Activated CD8-positive, alpha-beta memory T cell treated with anti-CD3 and anti-CD28 coated beads, Interleukin-2, amount 10 ng/mL, durations not matched to agents 7 days and 5 days (primary cell): ENCODE measurements around the gene MYZAP. TPM values are rescaled to one million over a fixed set of nuclear protein-coding genes. Genes with fewer than 3 reads are reported as not detected.

Experiments
- ATAC-seq: fragments of 150-1000 bp; cut with Tn5 transposase; one replicate; pipeline ENCODE4 v1.10.0; 2021; ENCODE audit warnings: moderate library complexity
- CTCF ChIA-PET: fragments of 350-600 bp; sonication (Branson Sonifier 250); formaldehyde crosslinking; loops from one replicate; lab custom pipeline; 2021; ENCODE audit warnings: antibody characterized with exemption; lab: Charles Lee
- DNase-seq: peaks from one replicate; pipeline ENCODE4 v3.0.0-alpha.2; 2020
- H3K27ac Mint-ChIP-seq: one replicate; pipeline ENCODE4 v1.8.0; 2021; ENCODE audit warnings: mild to moderate bottlenecking, mixed read lengths
- H3K27me3 Mint-ChIP-seq: one replicate; pipeline ENCODE4 v1.8.0; 2021; ENCODE audit warnings: mixed read lengths
- H3K36me3 Mint-ChIP-seq: one replicate; pipeline ENCODE4 v1.8.0; 2021; ENCODE audit warnings: mild to moderate bottlenecking, mixed read lengths
- H3K4me1 Mint-ChIP-seq: one replicate; pipeline ENCODE4 v1.8.0; 2021; ENCODE audit warnings: mixed read lengths
- H3K4me3 Mint-ChIP-seq: one replicate; pipeline ENCODE4 v1.8.0; 2021; ENCODE audit warnings: mild to moderate bottlenecking, moderate library complexity, mixed read lengths
- H3K9me3 Mint-ChIP-seq: one replicate; pipeline ENCODE4 v1.8.0; 2022; ENCODE audit warnings: low read depth, mixed read lengths
- total RNA-seq, 2 experiments: library from RNA; stranded (reverse); gene quantifications; one replicate each; pipeline ENCODE4 v1.2.3, GENCODE V29; 2021

MYZAP gene
- total RNA-seq, 2 experiments from 2014 or later, result not detected

DNA sequence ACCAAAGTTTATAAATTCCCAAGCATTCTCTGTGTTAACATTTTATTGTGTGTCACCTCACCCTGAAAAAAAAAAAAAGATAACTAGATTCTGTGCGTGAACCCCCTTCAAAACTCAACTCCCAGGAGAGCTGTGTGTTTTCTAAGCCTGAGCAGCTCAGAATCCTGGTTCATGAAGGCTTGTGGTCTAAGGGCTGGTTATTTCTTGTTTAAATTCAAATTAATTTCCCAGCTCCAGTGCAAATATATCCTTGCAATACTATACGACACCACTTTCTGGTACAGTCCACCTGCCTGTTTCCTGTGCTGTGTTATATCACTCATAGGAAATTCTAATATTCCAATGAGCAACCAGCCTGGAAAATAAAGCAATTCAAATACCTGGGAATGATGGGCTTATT lies 23.4 kb upstream of the MYZAP start:
- no peak overlapping the region for H3K27ac Mint-ChIP-seq
- no peaks in the 10 kb centered on the region for H3K9me3 Mint-ChIP-seq
- peaks cover 50% of the 10 kb centered on the region for H3K27me3 Mint-ChIP-seq
- no peaks in the 10 kb centered on the region for H3K36me3 Mint-ChIP-seq
- DNase-seq (no peak), ATAC-seq (no peak)
- H3K4me1 Mint-ChIP-seq, result peaks cover 16% of the 10 kb centered on the region
- H3K4me3 Mint-ChIP-seq, result no peak overlapping the region
- CTCF ChIA-PET, result no interaction called here

DNA sequence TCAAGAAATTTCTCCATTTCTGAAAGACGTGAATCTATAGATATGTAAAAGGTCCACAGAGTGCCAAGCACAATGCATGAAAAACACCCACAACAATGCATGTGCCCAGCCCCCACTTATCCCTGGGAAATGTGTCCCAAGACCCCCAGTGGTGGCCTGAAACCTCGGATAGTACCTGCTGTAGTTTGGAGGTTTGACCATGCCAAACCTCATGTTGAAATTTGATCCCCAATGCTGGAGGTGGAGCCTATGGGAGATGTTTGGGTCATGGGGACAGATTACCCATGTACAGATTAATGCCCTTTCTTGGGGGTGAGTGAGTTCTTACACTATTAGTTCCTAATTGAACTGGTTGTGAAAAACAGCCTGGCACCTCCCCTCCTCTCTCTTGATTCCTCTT lies 21.4 kb upstream of the MYZAP start:
- H3K36me3 Mint-ChIP-seq, result no peaks in the 10 kb centered on the region
- peaks cover 45% of the 10 kb centered on the region for H3K27me3 Mint-ChIP-seq
- ATAC-seq (no peak), DNase-seq (no peak)
- H3K4me3 Mint-ChIP-seq, result no peak overlapping the region
- H3K27ac Mint-ChIP-seq, result no peak overlapping the region
- H3K9me3 Mint-ChIP-seq, result no peaks in the 10 kb centered on the region
- H3K4me1 Mint-ChIP-seq, result peaks cover 7% of the 10 kb centered on the region
- CTCF ChIA-PET, result no interaction called here

DNA sequence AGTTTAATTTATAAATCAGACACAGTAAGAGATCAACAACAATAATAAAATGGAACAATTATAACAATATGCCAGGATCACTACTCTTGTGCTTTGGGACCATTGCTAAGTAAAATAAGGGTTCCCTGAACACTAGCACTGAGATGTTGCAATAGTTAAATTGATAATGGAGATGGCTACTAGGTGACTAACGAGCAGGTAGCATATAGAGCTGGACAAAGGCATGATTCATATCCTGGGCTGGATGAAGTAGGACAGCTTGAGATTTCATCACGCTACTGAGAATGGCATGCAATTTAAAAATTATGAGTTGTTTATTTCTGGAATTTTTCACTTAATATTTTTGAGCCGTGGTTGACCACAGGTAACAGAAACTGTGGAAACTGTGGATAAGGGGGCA lies 20.7 kb upstream of the MYZAP start:
- CTCF ChIA-PET, result interaction anchor here (1.0 to 1.7 kb wide), 3 partner anchors 11 to 161 kb away, joined by 3 to 9 read pairs (median 3); no protein-coding TSS in a partner anchor
- ATAC-seq (no peak), DNase-seq (no peak)
- H3K27me3 Mint-ChIP-seq, result peaks cover 40% of the 10 kb centered on the region
- no peak overlapping the region for H3K27ac Mint-ChIP-seq
- peaks cover 2% of the 10 kb centered on the region for H3K4me1 Mint-ChIP-seq
- H3K9me3 Mint-ChIP-seq, result no peaks in the 10 kb centered on the region
- H3K36me3 Mint-ChIP-seq, result no peaks in the 10 kb centered on the region
- no peak overlapping the region for H3K4me3 Mint-ChIP-seq

DNA sequence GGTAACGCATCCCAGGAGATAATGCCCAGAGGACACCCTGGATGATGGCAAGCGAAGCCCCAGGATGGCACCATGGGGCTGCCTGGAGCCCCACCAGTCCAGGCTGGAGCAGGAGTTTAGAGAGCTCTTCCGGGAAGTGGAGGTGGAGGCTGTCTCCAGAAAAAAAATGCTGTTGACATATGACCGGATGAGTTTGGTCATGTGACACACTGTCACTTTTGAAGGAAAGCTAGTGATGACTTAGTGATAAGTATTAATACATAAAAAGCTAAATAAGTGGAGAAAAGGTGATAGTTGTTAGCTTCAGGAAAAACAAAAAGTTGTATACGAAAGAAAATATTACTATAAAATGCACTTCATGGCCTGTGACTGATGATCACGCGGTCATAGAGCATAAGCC lies 20.0 kb upstream of the MYZAP start:
- Mint-ChIP-seq H3K4me3 (no peak overlapping the region), H3K27me3 (peaks cover 34% of the 10 kb centered on the region), H3K36me3 (no peaks in the 10 kb centered on the region), H3K4me1 (no peaks in the 10 kb centered on the region), H3K9me3 (no peaks in the 10 kb centered on the region), H3K27ac (no peak overlapping the region)
- no peak for DNase-seq
- ATAC-seq, result no peak
- CTCF ChIA-PET, result interaction anchor here (1.5 to 1.7 kb wide), 2 partner anchors 12 to 29 kb away, joined by 3 to 9 read pairs; no protein-coding TSS in a partner anchor

DNA sequence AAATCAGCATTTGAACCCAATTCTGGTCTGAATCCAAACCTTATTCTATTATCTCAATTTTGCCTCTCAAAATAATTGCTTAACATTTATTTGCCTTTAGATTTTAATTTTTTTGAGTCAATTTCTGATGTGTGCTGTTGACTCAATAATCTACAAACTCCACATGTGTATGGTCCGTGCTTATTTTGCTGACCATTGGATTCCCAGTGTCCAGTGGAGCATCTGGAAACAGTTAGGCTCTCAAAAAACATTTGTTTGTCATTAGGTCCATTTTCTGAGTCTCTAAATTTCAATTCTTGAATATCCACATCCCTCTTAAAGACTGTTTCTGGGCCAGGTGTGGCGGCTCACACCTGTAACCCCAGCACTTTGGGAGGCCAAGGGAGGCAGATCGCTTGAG lies 19.2 kb upstream of the MYZAP start:
- no peak for ATAC-seq
- CTCF ChIA-PET, result interaction anchor here (1.5 to 1.7 kb wide), 2 partner anchors 12 to 30 kb away, joined by 3 to 9 read pairs; no protein-coding TSS in a partner anchor
- Mint-ChIP-seq H3K4me3 (no peak overlapping the region), H3K9me3 (no peaks in the 10 kb centered on the region), H3K27me3 (peaks cover 32% of the 10 kb centered on the region), H3K4me1 (no peaks in the 10 kb centered on the region), H3K27ac (no peak overlapping the region), H3K36me3 (no peaks in the 10 kb centered on the region)
- no peak for DNase-seq

DNA sequence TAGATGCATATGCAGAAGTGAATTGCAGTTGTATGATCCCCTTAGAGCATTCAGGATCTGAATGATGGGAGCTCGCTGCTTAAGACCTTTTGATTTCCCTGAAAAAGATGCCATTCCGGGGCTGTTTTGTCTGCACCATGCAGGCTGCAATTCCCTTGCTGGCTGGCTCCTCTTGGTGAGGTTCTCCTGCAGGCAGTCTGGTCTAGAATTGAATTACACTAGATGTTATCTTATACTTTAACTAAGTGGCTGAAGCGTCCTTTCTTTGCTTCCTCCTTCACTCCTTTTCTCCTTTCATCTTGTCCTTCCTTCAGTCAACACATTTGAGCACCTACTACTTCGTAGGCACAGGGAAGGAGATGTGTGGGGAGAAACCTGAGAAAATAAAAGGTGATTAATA lies 18.6 kb upstream of the MYZAP start:
- DNase-seq (no peak), ATAC-seq (no peak)
- CTCF ChIA-PET, result no interaction called here
- Mint-ChIP-seq H3K27ac (no peak overlapping the region), H3K4me3 (no peak overlapping the region), H3K27me3 (peaks cover 34% of the 10 kb centered on the region), H3K4me1 (no peaks in the 10 kb centered on the region), H3K9me3 (no peaks in the 10 kb centered on the region), H3K36me3 (no peaks in the 10 kb centered on the region)

DNA sequence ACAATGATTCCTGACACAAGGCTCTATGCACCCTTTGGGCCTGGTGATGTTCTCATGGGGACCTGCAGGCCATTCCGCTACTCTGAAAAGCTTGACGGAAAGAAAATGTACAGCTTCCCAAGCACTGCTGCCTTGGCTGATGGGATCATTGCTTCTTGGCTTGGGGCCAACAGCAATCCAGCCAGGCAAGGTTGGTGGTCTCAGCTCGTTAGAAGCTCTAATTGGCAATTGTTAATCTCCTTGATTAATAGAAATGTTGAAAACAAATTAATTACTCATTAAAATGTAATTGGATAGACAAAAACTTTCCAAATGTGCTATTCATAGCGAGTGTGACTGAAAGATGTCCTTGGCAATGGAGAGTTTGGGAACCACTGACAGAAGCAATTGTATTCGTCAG lies 16.3 kb upstream of the MYZAP start:
- ATAC-seq, result no peak
- Mint-ChIP-seq H3K4me1 (no peaks in the 10 kb centered on the region), H3K4me3 (no peak overlapping the region), H3K27ac (no peak overlapping the region), H3K9me3 (no peaks in the 10 kb centered on the region), H3K27me3 (peaks cover 33% of the 10 kb centered on the region), H3K36me3 (no peaks in the 10 kb centered on the region)
- CTCF ChIA-PET, result interaction anchor here (1.5 kb wide), 1 partner anchor 16 kb away, joined by 5 read pairs; no protein-coding TSS in a partner anchor
- DNase-seq, result no peak

DNA sequence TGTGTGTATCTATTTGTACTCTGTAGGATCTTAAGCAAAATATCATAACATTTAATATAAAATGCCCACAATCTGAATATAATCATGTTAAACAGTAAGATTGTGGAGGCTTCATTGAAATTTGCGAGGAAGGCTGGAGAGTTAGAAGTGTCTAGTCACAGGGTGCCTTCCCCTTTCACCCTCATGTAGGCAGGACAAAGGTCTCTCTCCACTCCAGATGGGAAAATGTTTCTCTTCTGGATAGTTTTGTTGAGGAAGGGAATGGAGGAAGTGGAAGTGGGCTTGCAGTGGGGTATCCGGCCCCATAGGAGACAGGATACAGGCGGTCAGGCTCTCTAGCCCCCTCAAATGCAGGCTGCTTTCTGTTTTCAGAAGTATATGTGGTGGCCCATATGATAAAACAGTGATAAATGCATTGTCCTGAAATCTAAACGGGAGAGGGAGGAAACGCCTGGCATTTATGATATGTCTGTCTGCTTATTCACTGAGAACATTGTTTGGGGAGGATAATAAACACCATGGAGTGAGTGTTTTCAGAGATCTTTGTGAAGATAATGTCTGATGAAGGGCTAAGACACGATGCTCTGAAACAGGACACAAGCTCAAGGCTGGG lies 13.3 kb upstream of the MYZAP start:
- ATAC-seq (no peak), DNase-seq (no peak)
- CTCF ChIA-PET, result no interaction called here

DNA sequence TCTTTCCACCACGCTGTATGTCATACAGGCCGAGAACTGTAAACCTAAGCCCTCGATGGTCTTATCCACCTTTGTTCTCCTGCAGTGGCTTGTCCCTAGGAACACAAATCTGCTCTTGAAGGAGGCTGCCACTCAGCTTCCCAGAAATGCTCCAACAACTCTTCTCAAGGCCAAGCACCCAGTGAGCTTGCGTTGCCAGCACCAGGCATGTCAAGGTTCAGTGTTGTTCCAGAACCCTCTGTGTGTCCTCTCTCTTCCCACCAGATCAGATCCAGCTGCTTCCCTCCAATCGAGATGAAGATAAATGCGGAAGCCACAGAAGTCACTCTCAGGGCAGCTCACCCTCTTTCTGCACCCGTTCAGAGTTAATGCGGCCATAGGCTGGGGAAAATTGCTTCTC lies 11.3 kb upstream of the MYZAP start:
- Mint-ChIP-seq H3K4me1 (no peaks in the 10 kb centered on the region), H3K27ac (no peak overlapping the region), H3K9me3 (peaks cover 14% of the 10 kb centered on the region), H3K36me3 (peaks cover 2% of the 10 kb centered on the region), H3K4me3 (no peak overlapping the region), H3K27me3 (peaks cover 39% of the 10 kb centered on the region)
- DNase-seq (no peak), ATAC-seq (no peak)
- CTCF ChIA-PET, result no interaction called here

More for the DNA sequence above, 13.3 kb upstream of the MYZAP start:
- Mint-ChIP-seq H3K9me3 (peaks cover 12% of the 10 kb centered on the region), H3K27me3 (peaks cover 34% of the 10 kb centered on the region), H3K4me1 (no peaks in the 10 kb centered on the region), H3K27ac (no peak overlapping the region), H3K36me3 (peaks cover under 1% of the 10 kb centered on the region), H3K4me3 (no peak overlapping the region)

DNA sequence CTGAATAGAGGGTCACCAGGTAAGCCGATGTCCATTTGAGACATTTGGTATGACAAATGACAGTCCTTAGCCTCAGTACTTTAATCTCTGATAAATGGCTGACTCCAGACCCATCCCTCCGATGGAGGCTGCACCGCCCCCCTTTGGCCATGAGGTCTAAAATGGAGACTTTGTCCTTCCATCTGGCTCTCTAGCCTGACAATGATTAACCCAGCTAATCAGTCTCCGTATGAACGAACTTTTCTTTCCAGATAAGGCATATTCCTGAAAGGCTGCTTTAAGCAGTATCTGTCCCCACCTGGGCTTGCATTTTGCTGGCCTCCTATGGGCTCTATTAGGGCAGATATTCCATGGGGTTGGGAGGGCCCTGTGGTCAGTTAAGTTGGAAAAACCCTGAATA lies 10.8 kb upstream of the MYZAP start:
- Mint-ChIP-seq H3K36me3 (peaks cover 2% of the 10 kb centered on the region), H3K27ac (no peak overlapping the region), H3K9me3 (peaks cover 14% of the 10 kb centered on the region), H3K4me3 (no peak overlapping the region), H3K4me1 (no peaks in the 10 kb centered on the region), H3K27me3 (peaks cover 41% of the 10 kb centered on the region)
- CTCF ChIA-PET, result no interaction called here
- ATAC-seq, result no peak
- no peak for DNase-seq

DNA sequence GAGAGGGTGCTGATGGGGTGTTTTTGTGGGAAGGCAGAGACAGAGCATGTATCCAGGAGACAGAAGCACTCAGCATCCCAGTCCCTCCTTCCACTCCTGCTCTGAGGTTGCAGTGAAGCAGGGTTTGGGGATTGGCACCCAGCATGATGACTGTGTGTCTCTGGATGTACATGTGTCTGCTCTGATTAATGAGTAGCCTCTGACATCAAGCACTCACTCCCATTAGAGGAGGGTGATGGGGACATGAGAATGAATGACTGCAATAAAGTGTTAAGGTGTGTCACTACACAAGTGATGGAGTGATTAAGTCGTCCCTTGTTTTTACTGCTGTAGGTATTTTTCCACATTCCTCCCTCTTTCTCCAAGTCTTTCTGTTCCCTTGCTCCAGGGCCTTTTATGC lies 9.6 kb upstream of the MYZAP start:
- Mint-ChIP-seq H3K9me3 (peaks cover 14% of the 10 kb centered on the region), H3K27ac (no peak overlapping the region), H3K27me3 (peaks cover 42% of the 10 kb centered on the region), H3K36me3 (peaks cover 2% of the 10 kb centered on the region), H3K4me1 (peaks cover 2% of the 10 kb centered on the region), H3K4me3 (no peak overlapping the region)
- no peak for DNase-seq
- CTCF ChIA-PET, result no interaction called here
- no peak for ATAC-seq

DNA sequence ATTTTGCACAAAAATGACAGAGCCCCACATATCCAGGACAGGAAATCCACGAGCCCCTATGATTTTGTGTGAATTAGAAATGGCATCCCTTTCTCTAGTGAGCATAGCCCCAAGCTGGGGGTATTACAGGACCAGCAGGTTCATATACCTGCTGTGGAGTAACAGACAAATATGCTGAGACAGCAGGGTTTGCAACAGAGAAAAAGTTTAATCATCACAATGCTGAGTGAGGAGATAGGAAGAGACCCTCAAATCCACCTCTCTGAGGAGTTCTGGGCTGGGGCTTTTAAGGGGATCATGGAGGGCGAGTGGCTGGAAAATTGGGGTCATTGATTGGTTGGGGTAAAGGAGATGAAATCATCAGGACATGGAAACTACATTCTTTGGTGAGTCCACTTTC lies 8.4 kb upstream of the MYZAP start:
- ATAC-seq, result no peak
- H3K27me3 Mint-ChIP-seq, result peaks cover 37% of the 10 kb centered on the region
- H3K36me3 Mint-ChIP-seq, result peaks cover 2% of the 10 kb centered on the region
- H3K27ac Mint-ChIP-seq, result no peak overlapping the region
- CTCF ChIA-PET, result no interaction called here
- peaks cover 10% of the 10 kb centered on the region for H3K4me1 Mint-ChIP-seq
- peaks cover 14% of the 10 kb centered on the region for H3K9me3 Mint-ChIP-seq
- no peak for DNase-seq
- H3K4me3 Mint-ChIP-seq, result no peak overlapping the region

DNA sequence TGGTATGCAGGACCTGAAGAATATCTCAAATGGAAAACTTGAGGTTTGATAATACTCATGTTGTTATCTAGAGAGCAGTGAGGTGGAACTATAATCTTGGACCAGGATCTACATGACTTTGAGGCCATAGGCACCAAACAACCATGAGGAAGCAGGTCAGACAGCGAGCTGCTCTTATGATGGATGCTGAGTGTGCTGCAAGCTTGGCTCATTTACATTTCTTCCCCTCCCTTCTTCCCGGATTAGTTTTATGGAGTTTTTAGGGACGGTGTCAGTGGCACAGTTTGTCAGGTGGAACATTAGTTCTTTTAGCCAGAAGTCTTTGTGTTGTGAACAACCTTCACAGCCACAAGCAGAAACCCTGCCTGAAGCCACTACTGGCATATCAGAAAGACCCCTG lies 8.0 kb upstream of the MYZAP start:
- no peak overlapping the region for H3K4me3 Mint-ChIP-seq
- H3K27ac Mint-ChIP-seq, result no peak overlapping the region
- peaks cover 10% of the 10 kb centered on the region for H3K4me1 Mint-ChIP-seq
- H3K9me3 Mint-ChIP-seq, result peaks cover 14% of the 10 kb centered on the region
- DNase-seq (no peak), ATAC-seq (no peak)
- peaks cover 35% of the 10 kb centered on the region for H3K27me3 Mint-ChIP-seq
- CTCF ChIA-PET, result no interaction called here
- peaks cover 2% of the 10 kb centered on the region for H3K36me3 Mint-ChIP-seq

DNA sequence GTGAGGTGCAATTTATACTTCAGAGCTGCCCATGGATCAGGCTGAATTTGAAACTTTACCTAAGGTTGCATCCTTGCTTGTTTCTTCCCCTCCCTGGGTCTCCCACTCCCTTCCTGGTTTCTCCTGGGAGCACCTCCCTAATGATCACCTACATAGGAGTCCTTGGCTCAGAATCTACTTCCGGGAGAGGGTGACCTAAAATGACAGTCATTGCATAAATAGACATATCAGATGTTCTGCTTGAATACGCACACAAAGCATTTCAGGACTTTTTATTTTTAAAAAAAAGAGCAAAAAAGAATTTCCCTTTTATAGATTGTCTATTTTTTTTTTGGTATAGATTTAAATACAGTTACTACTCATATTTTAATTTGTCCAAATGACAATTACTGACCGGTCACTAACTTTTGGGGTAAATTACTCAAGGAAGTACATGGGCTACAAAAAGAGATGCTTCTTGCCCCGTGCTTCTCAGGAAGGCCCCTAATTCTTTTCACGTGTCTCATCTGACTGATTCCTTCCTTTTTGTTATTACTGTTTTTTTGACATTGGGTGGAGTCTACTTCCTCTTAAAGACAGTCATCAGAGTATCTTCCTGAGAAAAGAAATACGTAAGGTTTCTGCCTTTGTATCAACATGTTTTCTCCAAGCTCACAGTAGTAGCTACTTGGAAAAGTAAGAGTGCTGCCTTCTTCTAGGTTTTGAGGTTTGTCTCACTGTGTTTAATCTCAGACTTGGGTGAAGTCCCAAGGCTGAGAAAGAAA lies 4.9 kb upstream of the MYZAP start:
- CTCF ChIA-PET, result no interaction called here
- H3K4me3 Mint-ChIP-seq, result no peak overlapping the region
- peaks cover 52% of the 10 kb centered on the region for H3K27me3 Mint-ChIP-seq
- ATAC-seq, result peak; percentile 43
- H3K27ac Mint-ChIP-seq, result no peak overlapping the region
- no peak for DNase-seq
- H3K4me1 Mint-ChIP-seq, result peaks cover 13% of the 10 kb centered on the region
- H3K36me3 Mint-ChIP-seq, result peaks cover 2% of the 10 kb centered on the region
- peaks cover 14% of the 10 kb centered on the region for H3K9me3 Mint-ChIP-seq
